ENCODE results near the gene GALNT17. TPM values are rescaled to one million over a fixed set of nuclear protein-coding genes. Genes with fewer than 3 reads are reported as not detected.

The GALNT17 gene
- total and polyA plus RNA-seq, 2 experiments from 2014 or later, result 11.1 to 65.6 TPM

DNA sequence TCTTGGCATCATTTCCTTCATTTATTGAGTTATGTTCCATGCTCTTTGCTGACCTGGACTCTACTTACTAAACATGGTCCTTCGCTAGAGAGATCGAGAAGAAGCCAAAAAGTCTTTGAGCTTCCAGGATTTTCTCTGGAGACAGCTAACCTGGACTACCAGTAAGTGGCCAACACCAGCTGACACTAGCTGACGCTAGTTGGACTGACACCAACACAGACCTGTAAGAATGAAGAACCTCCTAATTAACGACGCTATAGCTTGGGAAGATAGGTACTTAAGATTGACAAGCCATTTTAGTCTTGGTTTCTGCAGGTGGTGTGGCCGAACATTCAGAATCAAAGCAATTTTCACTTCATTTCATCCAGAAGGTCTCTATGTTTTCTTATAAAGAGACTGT, 66.4 kb downstream of the GALNT17 start:
- H3K27ac ChIP-seq (ENCODE audit: low read depth), result no peak overlapping the region; the same call in 1 of the 2 replicates
- peaks cover 4% of the 10 kb centered on the region; the same call in 1 of the 2 replicates for H4K20me1 ChIP-seq (replicated peaks; ENCODE audit: insufficient read depth)
- TF ChIP-seq CREB1 (CRISPR knock-in tag; IDR thresholded peaks at IDR 0.05; ENCODE audit: low read depth) (no peak), CTCF (conservative IDR thresholded peaks at IDR 0.05; ENCODE audit: low read depth in 2 of 2) (no peak), EZH2 (IDR thresholded peaks at IDR 0.05; ENCODE audit: low read depth, unreplicated experiment) (no peak), ZNF114 (CRISPR knock-in tag; IDR thresholded peaks at IDR 0.05) (no peak), STAT1 (IDR thresholded peaks at IDR 0.05; ENCODE audit: unreplicated experiment) (no peak), NANOG (IDR thresholded peaks at IDR 0.05; ENCODE audit: borderline replicate concordance) (no peak), POLR2AphosphoS5 (IDR thresholded peaks at IDR 0.05; ENCODE audit: low read depth) (no peak), EZH2phosphoT487 (IDR thresholded peaks at IDR 0.05; ENCODE audit: unreplicated experiment) (no peak), ZNF462 (CRISPR knock-in tag; IDR thresholded peaks at IDR 0.05) (no peak), JUNB (IDR thresholded peaks at IDR 0.05; ENCODE audit: unreplicated experiment) (no peak), ZNF331 (CRISPR knock-in tag; IDR thresholded peaks at IDR 0.05; ENCODE audit: low read depth) (no peak)
- TF ChIP-seq, protein P1, sequence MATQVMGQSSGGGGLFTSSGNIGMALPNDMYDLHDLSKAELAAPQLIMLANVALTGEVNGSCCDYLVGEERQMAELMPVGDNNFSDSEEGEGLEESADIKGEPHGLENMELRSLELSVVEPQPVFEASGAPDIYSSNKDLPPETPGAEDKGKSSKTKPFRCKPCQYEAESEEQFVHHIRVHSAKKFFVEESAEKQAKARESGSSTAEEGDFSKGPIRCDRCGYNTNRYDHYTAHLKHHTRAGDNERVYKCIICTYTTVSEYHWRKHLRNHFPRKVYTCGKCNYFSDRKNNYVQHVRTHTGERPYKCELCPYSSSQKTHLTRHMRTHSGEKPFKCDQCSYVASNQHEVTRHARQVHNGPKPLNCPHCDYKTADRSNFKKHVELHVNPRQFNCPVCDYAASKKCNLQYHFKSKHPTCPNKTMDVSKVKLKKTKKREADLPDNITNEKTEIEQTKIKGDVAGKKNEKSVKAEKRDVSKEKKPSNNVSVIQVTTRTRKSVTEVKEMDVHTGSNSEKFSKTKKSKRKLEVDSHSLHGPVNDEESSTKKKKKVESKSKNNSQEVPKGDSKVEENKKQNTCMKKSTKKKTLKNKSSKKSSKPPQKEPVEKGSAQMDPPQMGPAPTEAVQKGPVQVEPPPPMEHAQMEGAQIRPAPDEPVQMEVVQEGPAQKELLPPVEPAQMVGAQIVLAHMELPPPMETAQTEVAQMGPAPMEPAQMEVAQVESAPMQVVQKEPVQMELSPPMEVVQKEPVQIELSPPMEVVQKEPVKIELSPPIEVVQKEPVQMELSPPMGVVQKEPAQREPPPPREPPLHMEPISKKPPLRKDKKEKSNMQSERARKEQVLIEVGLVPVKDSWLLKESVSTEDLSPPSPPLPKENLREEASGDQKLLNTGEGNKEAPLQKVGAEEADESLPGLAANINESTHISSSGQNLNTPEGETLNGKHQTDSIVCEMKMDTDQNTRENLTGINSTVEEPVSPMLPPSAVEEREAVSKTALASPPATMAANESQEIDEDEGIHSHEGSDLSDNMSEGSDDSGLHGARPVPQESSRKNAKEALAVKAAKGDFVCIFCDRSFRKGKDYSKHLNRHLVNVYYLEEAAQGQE (IDR thresholded peaks at IDR 0.05; ENCODE audit: unreplicated experiment), result no peak
- TF ChIP-seq, protein P2, sequence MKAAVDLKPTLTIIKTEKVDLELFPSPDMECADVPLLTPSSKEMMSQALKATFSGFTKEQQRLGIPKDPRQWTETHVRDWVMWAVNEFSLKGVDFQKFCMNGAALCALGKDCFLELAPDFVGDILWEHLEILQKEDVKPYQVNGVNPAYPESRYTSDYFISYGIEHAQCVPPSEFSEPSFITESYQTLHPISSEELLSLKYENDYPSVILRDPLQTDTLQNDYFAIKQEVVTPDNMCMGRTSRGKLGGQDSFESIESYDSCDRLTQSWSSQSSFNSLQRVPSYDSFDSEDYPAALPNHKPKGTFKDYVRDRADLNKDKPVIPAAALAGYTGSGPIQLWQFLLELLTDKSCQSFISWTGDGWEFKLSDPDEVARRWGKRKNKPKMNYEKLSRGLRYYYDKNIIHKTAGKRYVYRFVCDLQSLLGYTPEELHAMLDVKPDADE (IDR thresholded peaks at IDR 0.05), result no peak
- Mint-ChIP-seq H3K4me3 (no peak overlapping the region), H3K27me3 (ENCODE audit: insufficient read depth, low read depth, poor library complexity) (no peaks in the 10 kb centered on the region), H3K36me3 (ENCODE audit: low read depth) (peaks cover 27% of the 10 kb centered on the region), H3K9me3 (peaks cover under 1% of the 10 kb centered on the region; the same call in 2 of the 3 replicates), H3K27ac (no peak overlapping the region), H3K4me1 (peaks cover 14% of the 10 kb centered on the region)
- peaks cover 20% of the 10 kb centered on the region for H3K4me1 ChIP-seq (ENCODE audit: insufficient read depth)
- peaks cover 96% of the 10 kb centered on the region for H3K79me2 ChIP-seq (replicated peaks; ENCODE audit: insufficient read depth)
- H2AFZ ChIP-seq, result no peak overlapping the region
- H3K4me3 ChIP-seq, result no peak overlapping the region
- H3K9me2 ChIP-seq (ENCODE audit: insufficient read depth), result peaks cover 3% of the 10 kb centered on the region; the same call in 1 of the 2 replicates
- H3F3A ChIP-seq (replicated peaks; ENCODE audit: low read depth), result no peaks in the 10 kb centered on the region
- ATAC-seq, result no peak
- H3K36me3 ChIP-seq (ENCODE audit: insufficient read depth), result no peaks in the 10 kb centered on the region
- H3K27me3 ChIP-seq (ENCODE audit: insufficient read depth), result no peaks in the 10 kb centered on the region
- no peak for DNase-seq (ENCODE audit: low spot score)
- H3K4me2 ChIP-seq, result no peak overlapping the region

Measured in GM23338 (cell line).